K562 (cell line): ENCODE results near the gene SLC16A13. TPM values are rescaled to one million over a fixed set of nuclear protein-coding genes. Genes with fewer than 3 reads are reported as not detected.
A peak's percentile ranks its signal among the peaks of the same experiment; 100 is the strongest.

Experiments used
- ATAC-seq: fragments of 200-7000 bp; cut with Tn5 transposase; 3 replicates; pipeline ENCODE4 v1.9.1; 2020; ENCODE audit warnings: moderate library complexity
- BruUV-seq: library from RNA; stranded (reverse); fragments of 400-500 nt; replicated peaks from 2 replicates; lab custom pipeline; 2021; lab: Mats Ljungman, UMichigan
- CTCF ChIA-PET: fragments of 300-600 bp; formaldehyde crosslinking; extraction: SDS; loops from one replicate; lab custom pipeline; 2021; ENCODE audit warnings: low intra/inter-chr PET ratio; lab: Yijun Ruan, JAX
- POLR2A ChIA-PET: fragments of 300-600, 350-650 bp; sonication (Branson Sonifier 250); formaldehyde crosslinking; extraction: SDS; loops from one replicate; lab custom pipeline; 2021; ENCODE audit warnings: antibody characterized with exemption, inconsistent platforms; lab: Yijun Ruan, JAX
- DNase-seq, 4 experiments: peaks; one replicate each; pipeline versions ENCODE4 v3.0.0 to v3.0.0-alpha.2; 2011 to 2018; ENCODE audit warnings: low spot score in 3 of 4, mixed read lengths in 3 of 4; ENCODE audit errors: extremely low read depth in 1 of 4
- FAIRE-seq: peaks from 2 replicates; lab custom pipeline; 2011; peaks lifted over from hg19 to GRCh38; lab: Jason Lieb, UNC
- H2AFZ ChIP-seq: 2 replicates; pipeline ENCODE4 v1.6.0; 2011; ENCODE audit warnings: low read depth, low read length, control low read depth, inconsistent platforms
- H3K27ac ChIP-seq: fragments of 200-600 bp; 3 replicates; pipeline ENCODE4 v1.8.0; 2011; ENCODE audit warnings: low read depth, mild to moderate bottlenecking, control low read depth, inconsistent platforms, low read length, moderate library complexity, mixed read lengths; ENCODE audit errors: extremely low read depth
- H3K27me3 ChIP-seq, 2 experiments: fragments of 300-600 bp in 1 of 2; 2 replicates in 1 of 2; 3 replicates in 1 of 2; pipeline versions ENCODE4 v1.6.0 to v1.8.0; 2011; ENCODE audit warnings: inconsistent platforms in 2 of 2, low read length in 2 of 2, mild to moderate bottlenecking in 1 of 2, mixed read lengths in 1 of 2, moderate library complexity in 1 of 2; ENCODE audit not compliant: control insufficient read depth in 2 of 2, insufficient read depth in 2 of 2
- H3K36me3 ChIP-seq: fragments of 300-600 bp; 3 replicates; pipeline ENCODE4 v1.8.0; 2011; ENCODE audit warnings: mild to moderate bottlenecking, low read length, inconsistent platforms; ENCODE audit not compliant: control insufficient read depth, insufficient read depth
- H3K4me1 ChIP-seq, 2 experiments: fragments of 200-600 bp in 1 of 2; replicated peaks in 1 of 2; 2 replicates in 1 of 2; 3 replicates in 1 of 2; pipeline versions ENCODE4 v1.5.1 to v1.8.0; 2011; ENCODE audit warnings: inconsistent platforms in 2 of 2, low read length in 2 of 2, mild to moderate bottlenecking in 1 of 2, mixed read lengths in 1 of 2, moderate library complexity in 1 of 2; ENCODE audit not compliant: control insufficient read depth in 2 of 2, insufficient read depth in 2 of 2
- H3K4me2 ChIP-seq: 2 replicates; pipeline ENCODE4 v1.6.1; 2011; ENCODE audit warnings: low read length, control low read depth, inconsistent platforms, mixed read lengths; ENCODE audit not compliant: insufficient read depth
- H3K4me3 ChIP-seq: fragments of 200-600 bp; sonication (generic), shearing (Covaris generic); 2 replicates; pipeline ENCODE4 v1.5.1; 2016; ENCODE audit warnings: control low read depth, inconsistent platforms
- H3K79me2 ChIP-seq: fragments of 200-600 bp; 3 replicates; pipeline ENCODE4 v1.8.0; 2011; ENCODE audit warnings: low read length, inconsistent platforms; ENCODE audit not compliant: control insufficient read depth, insufficient read depth
- H3K9ac ChIP-seq, 2 experiments: 2 replicates each; pipeline versions ENCODE4 v1.6.0 to v1.6.1; 2011; ENCODE audit warnings: low read depth in 2 of 2, low read length in 2 of 2, control low read depth in 1 of 2, inconsistent platforms in 1 of 2, mild to moderate bottlenecking in 1 of 2, mixed read lengths in 1 of 2; ENCODE audit not compliant: insufficient read depth in 1 of 2
- H3K9me1 ChIP-seq: one replicate; pipeline ENCODE4 v1.6.0; 2011; ENCODE audit warnings: inconsistent platforms, mild to moderate bottlenecking, low read length, moderate library complexity; ENCODE audit not compliant: control insufficient read depth, insufficient read depth
- H3K9me3 ChIP-seq: replicated peaks from 2 replicates; pipeline ENCODE4 v1.5.1; 2011; ENCODE audit warnings: low read depth, low read length, inconsistent platforms; ENCODE audit not compliant: control insufficient read depth, insufficient read depth
- H4K20me1 ChIP-seq: replicated peaks from 2 replicates; pipeline ENCODE4 v1.6.1; 2011; ENCODE audit warnings: low read length, inconsistent platforms, mixed read lengths; ENCODE audit not compliant: control insufficient read depth, insufficient read depth
- BCOR ChIP-seq: fragments of 450-650 bp; IDR thresholded peaks from 2 replicates; pipeline ENCODE4 v1.6.1; 2016
- CREM ChIP-seq: IDR thresholded peaks from 2 replicates; pipeline ENCODE4 v1.6.1; 2014; ENCODE audit warnings: antibody characterized with exemption, low read depth
- DNMT1 ChIP-seq: fragments of 450-650 bp; IDR thresholded peaks from 2 replicates; pipeline ENCODE4 v1.6.1; 2016; ENCODE audit warnings: antibody characterized with exemption, mild to moderate bottlenecking
- GABPA ChIP-seq: fragments of 200-800 bp; sonication (Bioruptor generic); conservative IDR thresholded peaks from 2 replicates; pipeline ENCODE4 v1.6.1; 2016; ENCODE audit warnings: low read depth, missing genetic modification characterization, missing compliant biosample characterization
- RAD51 ChIP-seq: fragments of 450-650 bp; IDR thresholded peaks from 2 replicates; pipeline ENCODE4 v1.7.1; 2016; ENCODE audit warnings: low read depth, mild to moderate bottlenecking, borderline replicate concordance
- SMAD2 ChIP-seq: fragments of 150-350 bp; IDR thresholded peaks from 2 replicates; pipeline ENCODE4 v1.6.1; 2014; ENCODE audit warnings: low read depth, mild to moderate bottlenecking, low read length
- ZBTB5 ChIP-seq: fragments of 450-650 bp; IDR thresholded peaks from 2 replicates; pipeline ENCODE4 v1.6.1; 2017; ENCODE audit warnings: antibody characterized with exemption
- WGBS: fragments of 100-300 bp; shearing (Covaris generic); methylation state at CpG from one replicate; pipeline ENCODE4 v1.1.6; 2016; ENCODE audit warnings: low coverage, mixed read lengths; ENCODE audit not compliant: insufficient coverage; ENCODE audit errors: missing lambda C conversion rate; 5-methylcytosine and 5-hydroxymethylcytosine counted together
- in situ Hi-C: fragments of 300-500 bp; cut with MboI; formaldehyde crosslinking; loops from 4 replicates; pipeline ENCODE4 v1.15.0; 2018; ENCODE audit warnings: inconsistent platforms, mixed read lengths
- intact Hi-C: fragments of 100-400 bp; cut with micrococcal nuclease; formaldehyde crosslinking; loops from 2 replicates; pipeline ENCODE4 v1.14.2; 2022
- polyA plus RNA-seq, 8 experiments: library from polyadenylated mRNA; depleted of rRNA in 4 of 8; stranded (reverse) in 5 of 8; unstranded in 3 of 8; fragments of >200 nt; fragmentation: Nextera tagmentation in 2 of 8; fragmentation: Illumina TruSeq in 1 of 8; extraction: Ambion mirVana in 2 of 8; extraction: Trizol in 1 of 8; gene quantifications; 2 replicates each; pipeline versions ENCODE4 v1.2.1 to v1.2.3, GENCODE V29; 2011 to 2014; ENCODE audit warnings: inconsistent platforms in 1 of 8, missing spikeins in 1 of 8
- total RNA-seq, 7 experiments: library from RNA; depleted of rRNA in 6 of 7; stranded (reverse); fragments of >200 nt in 6 of 7; fragmentation: Illumina TruSeq in 2 of 7; extraction: Trizol in 2 of 7; gene quantifications; 2 replicates each; pipeline versions ENCODE4 v1.2.1 to v1.2.3, GENCODE V29; 2011 to 2021; ENCODE audit warnings: low replicate concordance in 1 of 7
- TF ChIP-seq, protein P1 (sequence below), 2 experiments: IDR thresholded peaks; 2 replicates each; pipeline ENCODE4 v1.6.1; 2011; ENCODE audit warnings: borderline replicate concordance in 1 of 2, control low read depth in 1 of 2, low read depth in 1 of 2, low read length in 1 of 2, mild to moderate bottlenecking in 1 of 2, mixed read lengths in 1 of 2, moderate library complexity in 1 of 2; ENCODE audit not compliant: insufficient read depth in 1 of 2, insufficient read length in 1 of 2, poor library complexity in 1 of 2, severe bottlenecking in 1 of 2; ENCODE audit errors: extremely low read depth in 1 of 2

Gene SLC16A13
- total and polyA plus RNA-seq, 9 of the 15 experiments (the other 6 are each of a cell fraction or from before 2014, with no cell fraction given), result 0.04 to 5.6 (median 0.87) TPM

DNA sequence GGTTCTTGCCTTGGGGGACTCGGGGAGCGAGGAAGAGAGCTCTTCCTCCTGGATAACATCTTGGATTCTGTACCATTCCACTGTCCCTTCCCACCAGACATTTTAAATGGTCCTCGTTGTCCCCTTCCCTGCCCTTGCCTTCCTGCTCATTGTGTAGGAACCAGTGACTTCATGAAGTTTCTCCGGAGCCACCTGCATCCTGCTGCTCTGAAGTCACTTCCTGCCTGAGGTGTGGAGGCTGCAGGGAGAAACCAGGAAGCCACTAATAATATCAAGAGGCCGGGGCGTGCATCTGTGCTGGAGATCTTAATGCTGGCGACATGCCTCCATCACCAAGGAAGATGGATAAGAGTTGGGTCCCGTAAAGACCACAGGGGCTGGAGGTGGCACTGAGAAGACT lies 6.2 kb upstream of the SLC16A13 start:
- H3K9ac ChIP-seq, result no peak overlapping the region
- ChIA-PET CTCF (no interaction called here), POLR2A (no interaction called here)
- no peaks in the 10 kb centered on the region for H3K9me3 ChIP-seq
- peaks cover 10 to 25% of the 10 kb centered on the region in 2 experiments for H3K4me1 ChIP-seq
- H3K79me2 ChIP-seq, result peaks cover 9% of the 10 kb centered on the region
- H3K36me3 ChIP-seq, result peaks cover 10% of the 10 kb centered on the region; the same call in 2 of the 3 replicates
- H3K4me2 ChIP-seq, result no peak overlapping the region
- intact Hi-C loops (no loop called here), in situ Hi-C loops (loop anchor here (25.0 kb wide), 1 partner anchor 533 kb away; the partner anchor contains the start of genes SENP3 and TNFSF13)
- ATAC-seq, result no peak
- H3K4me3 ChIP-seq, result no peak overlapping the region
- no peaks in the 10 kb centered on the region for H3K9me1 ChIP-seq
- TF ChIP-seq DNMT1 (no peak), SMAD2 (no peak), RAD51 (no peak), GABPA (tag) (peak; percentile 61), ZBTB5 (no peak), BCOR (no peak), CREM (peak; percentile 20; the same call in 1 of the 2 replicates)
- TF ChIP-seq, protein P1, sequence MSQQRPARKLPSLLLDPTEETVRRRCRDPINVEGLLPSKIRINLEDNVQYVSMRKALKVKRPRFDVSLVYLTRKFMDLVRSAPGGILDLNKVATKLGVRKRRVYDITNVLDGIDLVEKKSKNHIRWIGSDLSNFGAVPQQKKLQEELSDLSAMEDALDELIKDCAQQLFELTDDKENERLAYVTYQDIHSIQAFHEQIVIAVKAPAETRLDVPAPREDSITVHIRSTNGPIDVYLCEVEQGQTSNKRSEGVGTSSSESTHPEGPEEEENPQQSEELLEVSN (IDR thresholded peaks at IDR 0.05; ENCODE audit: borderline replicate concordance in 1 of 2, extremely low read depth in 1 of 2, insufficient read depth in 1 of 2, insufficient read length in 1 of 2, low read depth in 1 of 2, low read length in 1 of 2, poor library complexity in 1 of 2, severe bottlenecking in 1 of 2), result peak in 1 of 2 experiments; percentile 37
- peak overlapping the region; percentile 51; the same call in 1 of the 2 replicates for H2AFZ ChIP-seq
- no peak for DNase-seq
- 61% methylated on average over 8 of the region's 8 CpGs for WGBS
- no TSS peak for BruUV-seq
- no peaks in the 10 kb centered on the region for H3K27me3 ChIP-seq
- H3K27ac ChIP-seq, result no peak overlapping the region; the same call in 2 of the 3 replicates
- no peaks in the 10 kb centered on the region for H4K20me1 ChIP-seq
- no peak for FAIRE-seq
